ENCODE data around the gene EFCC1.
A peak's percentile ranks its signal among the peaks of the same experiment; 100 is the strongest.

EFCC1 gene

GRCh38 chr3:128994581-128995546 lies 6.2 kb upstream of the EFCC1 start:
- no peak overlapping the region for H3K4me3 ChIP-seq (ENCODE audit: insufficient read depth, low read depth, low read length)
- no peaks in the 10 kb centered on the region for H3K9me3 ChIP-seq (ENCODE audit: control insufficient read depth, low read length)
- H3K36me3 ChIP-seq (ENCODE audit: control insufficient read depth, insufficient read depth, low read length): no peaks in the 10 kb centered on the region
- 90 to 92% methylated on average over 19 of the region's 19 CpGs for WGBS, 2 experiments
- H3K27ac ChIP-seq (ENCODE audit: insufficient read depth, low read depth, low read length, poor library complexity, severe bottlenecking): no peak overlapping the region
- peaks cover 13% of the 10 kb centered on the region for H3K27me3 ChIP-seq (ENCODE audit: control insufficient read depth, insufficient read depth, low read length, poor library complexity, severe bottlenecking)
- peaks cover 48% of the 10 kb centered on the region for H3K4me1 ChIP-seq (ENCODE audit: control insufficient read depth, insufficient read depth, low read length)

GRCh38 chr3:128995737-128996136 lies 5.4 kb upstream of the EFCC1 start:
- 62 to 63% methylated on average over 1 of the region's 1 CpG for WGBS, 2 experiments
- H3K4me1 ChIP-seq (ENCODE audit: control insufficient read depth, insufficient read depth, low read length): peaks cover 48% of the 10 kb centered on the region
- H3K27me3 ChIP-seq (ENCODE audit: control insufficient read depth, insufficient read depth, low read length, poor library complexity, severe bottlenecking): peaks cover 20% of the 10 kb centered on the region
- H3K4me3 ChIP-seq (ENCODE audit: insufficient read depth, low read depth, low read length): no peak overlapping the region
- no peak overlapping the region for H3K27ac ChIP-seq (ENCODE audit: insufficient read depth, low read depth, low read length, poor library complexity, severe bottlenecking)
- no peaks in the 10 kb centered on the region for H3K36me3 ChIP-seq (ENCODE audit: control insufficient read depth, insufficient read depth, low read length)
- H3K9me3 ChIP-seq (ENCODE audit: control insufficient read depth, low read length): no peaks in the 10 kb centered on the region

GRCh38 chr3:128996200-128996599 lies 4.9 kb upstream of the EFCC1 start:
- H3K9me3 ChIP-seq (ENCODE audit: control insufficient read depth, low read length): no peaks in the 10 kb centered on the region
- H3K4me1 ChIP-seq (ENCODE audit: control insufficient read depth, insufficient read depth, low read length): peaks cover 48% of the 10 kb centered on the region
- H3K27me3 ChIP-seq (ENCODE audit: control insufficient read depth, insufficient read depth, low read length, poor library complexity, severe bottlenecking): peaks cover 24% of the 10 kb centered on the region
- WGBS, 2 experiments: 100% methylated on average over 1 of the region's 1 CpG; no CpG with 5 or more reads in 1 of the 2 experiments
- H3K4me3 ChIP-seq (ENCODE audit: insufficient read depth, low read depth, low read length): no peak overlapping the region
- H3K27ac ChIP-seq (ENCODE audit: insufficient read depth, low read depth, low read length, poor library complexity, severe bottlenecking): no peak overlapping the region
- H3K36me3 ChIP-seq (ENCODE audit: control insufficient read depth, insufficient read depth, low read length): no peaks in the 10 kb centered on the region

- Histone ChIP-seq H3K9me3 (ENCODE audit: control insufficient read depth, low read length) (no peaks in the 10 kb centered on the region), H3K27me3 (ENCODE audit: control insufficient read depth, insufficient read depth, low read length, poor library complexity, severe bottlenecking) (peaks cover 30% of the 10 kb centered on the region), H3K4me1 (ENCODE audit: control insufficient read depth, insufficient read depth, low read length) (peaks cover 48% of the 10 kb centered on the region), H3K27ac (ENCODE audit: insufficient read depth, low read depth, low read length, poor library complexity, severe bottlenecking) (no peak overlapping the region), H3K4me3 (ENCODE audit: insufficient read depth, low read depth, low read length) (no peak overlapping the region), H3K36me3 (ENCODE audit: control insufficient read depth, insufficient read depth, low read length) (no peaks in the 10 kb centered on the region)
- WGBS, 2 experiments: 92 to 94% methylated on average over 5 of the region's 5 CpGs
These were observed 4.4 kb upstream of the EFCC1 start for GRCh38 chr3:128996726-128997125.

- no peaks in the 10 kb centered on the region for H3K9me3 ChIP-seq (ENCODE audit: control insufficient read depth, low read length)
- H3K27me3 ChIP-seq (ENCODE audit: control insufficient read depth, insufficient read depth, low read length, poor library complexity, severe bottlenecking): peaks cover 37% of the 10 kb centered on the region
- H3K27ac ChIP-seq (ENCODE audit: insufficient read depth, low read depth, low read length, poor library complexity, severe bottlenecking): no peak overlapping the region
- WGBS, 2 experiments: 93 to 97% methylated on average over 3 to 4 of the region's 4 CpGs
- H3K36me3 ChIP-seq (ENCODE audit: control insufficient read depth, insufficient read depth, low read length): no peaks in the 10 kb centered on the region
- H3K4me1 ChIP-seq (ENCODE audit: control insufficient read depth, insufficient read depth, low read length): peaks cover 50% of the 10 kb centered on the region
- no peak overlapping the region for H3K4me3 ChIP-seq (ENCODE audit: insufficient read depth, low read depth, low read length)
These were observed 3.5 kb upstream of the EFCC1 start for GRCh38 chr3:128997486-128998133.

- H3K4me1 ChIP-seq (ENCODE audit: control insufficient read depth, insufficient read depth, low read length): peaks cover 45% of the 10 kb centered on the region
- H3K27me3 ChIP-seq (ENCODE audit: control insufficient read depth, insufficient read depth, low read length, poor library complexity, severe bottlenecking): peaks cover 37% of the 10 kb centered on the region
- WGBS, 2 experiments: 22 to 34% methylated on average over 3 of the region's 3 CpGs
- H3K36me3 ChIP-seq (ENCODE audit: control insufficient read depth, insufficient read depth, low read length): no peaks in the 10 kb centered on the region
- H3K4me3 ChIP-seq (ENCODE audit: insufficient read depth, low read depth, low read length): peak overlapping the region; percentile 5
- peak overlapping the region; percentile 92 for H3K27ac ChIP-seq (ENCODE audit: insufficient read depth, low read depth, low read length, poor library complexity, severe bottlenecking)
- no peaks in the 10 kb centered on the region for H3K9me3 ChIP-seq (ENCODE audit: control insufficient read depth, low read length)
These were observed 2.5 kb upstream of the EFCC1 start for GRCh38 chr3:128998561-128998960.

GRCh38 chr3:128999102-128999501 lies 2.0 kb upstream of the EFCC1 start:
- Histone ChIP-seq H3K27me3 (ENCODE audit: control insufficient read depth, insufficient read depth, low read length, poor library complexity, severe bottlenecking) (peaks cover 40% of the 10 kb centered on the region), H3K36me3 (ENCODE audit: control insufficient read depth, insufficient read depth, low read length) (no peaks in the 10 kb centered on the region), H3K27ac (ENCODE audit: insufficient read depth, low read depth, low read length, poor library complexity, severe bottlenecking) (peak overlapping the region; percentile 92), H3K9me3 (ENCODE audit: control insufficient read depth, low read length) (no peaks in the 10 kb centered on the region), H3K4me3 (ENCODE audit: insufficient read depth, low read depth, low read length) (peak overlapping the region; percentile 5), H3K4me1 (ENCODE audit: control insufficient read depth, insufficient read depth, low read length) (peaks cover 45% of the 10 kb centered on the region)
- WGBS, 2 experiments: 2 to 3% methylated on average over 5 of the region's 5 CpGs

GRCh38 chr3:129000742-129001100 lies 383 bp upstream of the EFCC1 start:
- Histone ChIP-seq H3K4me1 (ENCODE audit: control insufficient read depth, insufficient read depth, low read length) (peaks cover 28% of the 10 kb centered on the region), H3K36me3 (ENCODE audit: control insufficient read depth, insufficient read depth, low read length) (no peaks in the 10 kb centered on the region), H3K27me3 (ENCODE audit: control insufficient read depth, insufficient read depth, low read length, poor library complexity, severe bottlenecking) (peaks cover 57% of the 10 kb centered on the region), H3K27ac (ENCODE audit: insufficient read depth, low read depth, low read length, poor library complexity, severe bottlenecking) (no peak overlapping the region), H3K9me3 (ENCODE audit: control insufficient read depth, low read length) (no peaks in the 10 kb centered on the region), H3K4me3 (ENCODE audit: insufficient read depth, low read depth, low read length) (peak overlapping the region; percentile 71)
- WGBS, 2 experiments: 4 to 6% methylated on average over 15 of the region's 15 CpGs

GRCh38 chr3:129001806-129002572 lies 885 bp downstream of the EFCC1 start:
- no peaks in the 10 kb centered on the region for H3K36me3 ChIP-seq (ENCODE audit: control insufficient read depth, insufficient read depth, low read length)
- peaks cover 67% of the 10 kb centered on the region for H3K27me3 ChIP-seq (ENCODE audit: control insufficient read depth, insufficient read depth, low read length, poor library complexity, severe bottlenecking)
- 1 to 2% methylated on average over 81 of the region's 81 CpGs for WGBS, 2 experiments
- no peak overlapping the region for H3K27ac ChIP-seq (ENCODE audit: insufficient read depth, low read depth, low read length, poor library complexity, severe bottlenecking)
- H3K9me3 ChIP-seq (ENCODE audit: control insufficient read depth, low read length): no peaks in the 10 kb centered on the region
- H3K4me3 ChIP-seq (ENCODE audit: insufficient read depth, low read depth, low read length): peak overlapping the region; percentile 71
- H3K4me1 ChIP-seq (ENCODE audit: control insufficient read depth, insufficient read depth, low read length): peaks cover 22% of the 10 kb centered on the region
